Esophagus squamous epithelium (tissue), 4 donors: ENCODE data around the gene GMDS.

ENCODE experiments used
- POLR2A ChIP-seq, 4 donors: fragments of 450-650 bp; IDR thresholded peaks; one replicate each; pipeline ENCODE4 v1.6.1; 2017; ENCODE audit warnings: antibody characterized with exemption in 4 of 4, mild to moderate bottlenecking in 4 of 4, moderate library complexity in 3 of 4
- TF ChIP-seq, protein P1 (sequence below), 6 experiments: fragments of 450-650 bp in 4 of 6; fragments of 200-600 bp in 2 of 6; sonication (generic) in 2 of 6; IDR thresholded peaks; one replicate each; pipeline ENCODE4 v1.5.1; 2016 to 2019; ENCODE audit warnings: antibody characterized with exemption in 6 of 6, mild to moderate bottlenecking in 4 of 6, moderate library complexity in 4 of 6

GRCh38 chr6:2258112-2258511, 12.7 kb upstream of the GMDS start:
- TF ChIP-seq, protein P1, sequence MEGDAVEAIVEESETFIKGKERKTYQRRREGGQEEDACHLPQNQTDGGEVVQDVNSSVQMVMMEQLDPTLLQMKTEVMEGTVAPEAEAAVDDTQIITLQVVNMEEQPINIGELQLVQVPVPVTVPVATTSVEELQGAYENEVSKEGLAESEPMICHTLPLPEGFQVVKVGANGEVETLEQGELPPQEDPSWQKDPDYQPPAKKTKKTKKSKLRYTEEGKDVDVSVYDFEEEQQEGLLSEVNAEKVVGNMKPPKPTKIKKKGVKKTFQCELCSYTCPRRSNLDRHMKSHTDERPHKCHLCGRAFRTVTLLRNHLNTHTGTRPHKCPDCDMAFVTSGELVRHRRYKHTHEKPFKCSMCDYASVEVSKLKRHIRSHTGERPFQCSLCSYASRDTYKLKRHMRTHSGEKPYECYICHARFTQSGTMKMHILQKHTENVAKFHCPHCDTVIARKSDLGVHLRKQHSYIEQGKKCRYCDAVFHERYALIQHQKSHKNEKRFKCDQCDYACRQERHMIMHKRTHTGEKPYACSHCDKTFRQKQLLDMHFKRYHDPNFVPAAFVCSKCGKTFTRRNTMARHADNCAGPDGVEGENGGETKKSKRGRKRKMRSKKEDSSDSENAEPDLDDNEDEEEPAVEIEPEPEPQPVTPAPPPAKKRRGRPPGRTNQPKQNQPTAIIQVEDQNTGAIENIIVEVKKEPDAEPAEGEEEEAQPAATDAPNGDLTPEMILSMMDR (IDR thresholded peaks at IDR 0.05): no peak
- no peak for TF ChIP-seq POLR2A (IDR thresholded peaks at IDR 0.05)
